Measurements from ENCODE around the gene BTC.

DNA sequence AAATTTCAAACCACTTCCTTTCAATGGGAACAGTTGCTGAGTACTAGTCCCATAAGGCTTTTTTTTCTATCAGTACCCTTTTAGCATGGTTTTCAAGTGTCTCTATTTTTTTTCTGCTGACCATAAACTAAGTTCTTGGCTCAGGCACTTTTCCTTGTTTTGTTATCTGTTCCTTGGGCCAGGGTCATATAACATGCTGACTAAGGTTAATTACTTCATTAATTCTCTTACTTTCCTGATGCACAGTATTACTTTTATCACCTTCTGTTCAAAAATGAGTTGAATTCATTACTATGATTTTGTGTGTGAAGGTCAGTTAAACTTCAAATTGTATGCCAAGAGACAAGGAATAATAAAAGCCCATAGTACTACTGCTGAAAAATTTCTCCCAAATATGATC lies 19.7 kb upstream of the BTC start:
- TF ChIP-seq, protein P1, sequence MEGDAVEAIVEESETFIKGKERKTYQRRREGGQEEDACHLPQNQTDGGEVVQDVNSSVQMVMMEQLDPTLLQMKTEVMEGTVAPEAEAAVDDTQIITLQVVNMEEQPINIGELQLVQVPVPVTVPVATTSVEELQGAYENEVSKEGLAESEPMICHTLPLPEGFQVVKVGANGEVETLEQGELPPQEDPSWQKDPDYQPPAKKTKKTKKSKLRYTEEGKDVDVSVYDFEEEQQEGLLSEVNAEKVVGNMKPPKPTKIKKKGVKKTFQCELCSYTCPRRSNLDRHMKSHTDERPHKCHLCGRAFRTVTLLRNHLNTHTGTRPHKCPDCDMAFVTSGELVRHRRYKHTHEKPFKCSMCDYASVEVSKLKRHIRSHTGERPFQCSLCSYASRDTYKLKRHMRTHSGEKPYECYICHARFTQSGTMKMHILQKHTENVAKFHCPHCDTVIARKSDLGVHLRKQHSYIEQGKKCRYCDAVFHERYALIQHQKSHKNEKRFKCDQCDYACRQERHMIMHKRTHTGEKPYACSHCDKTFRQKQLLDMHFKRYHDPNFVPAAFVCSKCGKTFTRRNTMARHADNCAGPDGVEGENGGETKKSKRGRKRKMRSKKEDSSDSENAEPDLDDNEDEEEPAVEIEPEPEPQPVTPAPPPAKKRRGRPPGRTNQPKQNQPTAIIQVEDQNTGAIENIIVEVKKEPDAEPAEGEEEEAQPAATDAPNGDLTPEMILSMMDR (IDR thresholded peaks at IDR 0.05; ENCODE audit: low read depth, low read length, missing input control) = no peak
- TF ChIP-seq SP1 (IDR thresholded peaks at IDR 0.05) (no peak), RAD21 (IDR thresholded peaks at IDR 0.05) (no peak), REST (IDR thresholded peaks at IDR 0.05) (no peak), RXRA (IDR thresholded peaks at IDR 0.05) (no peak), YY1 (IDR thresholded peaks at IDR 0.05) (no peak), JUND (IDR thresholded peaks at IDR 0.05) (no peak), GABPA (IDR thresholded peaks at IDR 0.05 in 1 of 2, conservative IDR thresholded peaks at IDR 0.05 in 1 of 2) (no peak), FOXA2 (IDR thresholded peaks at IDR 0.05) (no peak), ATF3 (IDR thresholded peaks at IDR 0.05) (no peak), TAF1 (conservative IDR thresholded peaks at IDR 0.05) (no peak), EGR1 (IDR thresholded peaks at IDR 0.05; ENCODE audit: low read depth in 2 of 2) (no peak)
- TF ChIP-seq, protein P2, sequence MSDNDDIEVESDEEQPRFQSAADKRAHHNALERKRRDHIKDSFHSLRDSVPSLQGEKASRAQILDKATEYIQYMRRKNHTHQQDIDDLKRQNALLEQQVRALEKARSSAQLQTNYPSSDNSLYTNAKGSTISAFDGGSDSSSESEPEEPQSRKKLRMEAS (IDR thresholded peaks at IDR 0.05) = no peak
- TF ChIP-seq, protein P3, sequence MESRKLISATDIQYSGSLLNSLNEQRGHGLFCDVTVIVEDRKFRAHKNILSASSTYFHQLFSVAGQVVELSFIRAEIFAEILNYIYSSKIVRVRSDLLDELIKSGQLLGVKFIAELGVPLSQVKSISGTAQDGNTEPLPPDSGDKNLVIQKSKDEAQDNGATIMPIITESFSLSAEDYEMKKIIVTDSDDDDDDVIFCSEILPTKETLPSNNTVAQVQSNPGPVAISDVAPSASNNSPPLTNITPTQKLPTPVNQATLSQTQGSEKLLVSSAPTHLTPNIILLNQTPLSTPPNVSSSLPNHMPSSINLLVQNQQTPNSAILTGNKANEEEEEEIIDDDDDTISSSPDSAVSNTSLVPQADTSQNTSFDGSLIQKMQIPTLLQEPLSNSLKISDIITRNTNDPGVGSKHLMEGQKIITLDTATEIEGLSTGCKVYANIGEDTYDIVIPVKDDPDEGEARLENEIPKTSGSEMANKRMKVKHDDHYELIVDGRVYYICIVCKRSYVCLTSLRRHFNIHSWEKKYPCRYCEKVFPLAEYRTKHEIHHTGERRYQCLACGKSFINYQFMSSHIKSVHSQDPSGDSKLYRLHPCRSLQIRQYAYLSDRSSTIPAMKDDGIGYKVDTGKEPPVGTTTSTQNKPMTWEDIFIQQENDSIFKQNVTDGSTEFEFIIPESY (IDR thresholded peaks at IDR 0.05) = no peak
